GM23338 (cell line): ENCODE data around the gene RHBDL3. TPM values are rescaled to one million over a fixed set of nuclear protein-coding genes. Genes with fewer than 3 reads are reported as not detected.

Source experiments
- ATAC-seq: fragments of 200-7000 bp; cut with Tn5 transposase; 3 replicates; pipeline ENCODE4 v1.9.1; 2020
- DNase-seq: peaks from one replicate; pipeline ENCODE4 v3.0.0-alpha.2; 2015; ENCODE audit warnings: low spot score
- H2AFZ ChIP-seq: fragments of 200-600 bp; sonication (generic); 2 replicates; pipeline ENCODE4 v1.8.0; 2016; ENCODE audit warnings: antibody characterized with exemption, mild to moderate bottlenecking, moderate library complexity
- H3F3A ChIP-seq: fragments of 200-600 bp; sonication (generic); replicated peaks from 2 replicates; pipeline ENCODE4 v1.8.0; 2017; ENCODE audit warnings: antibody characterized with exemption, mixed run types, low read depth
- H3K27ac ChIP-seq: fragments of 200-600 bp; sonication (generic); 2 replicates; pipeline ENCODE4 v1.6.1; 2016; ENCODE audit warnings: low read depth
- H3K27me3 ChIP-seq: fragments of 200-600 bp; sonication (generic); 2 replicates; pipeline ENCODE4 v1.8.0; 2016; ENCODE audit warnings: mild to moderate bottlenecking, mixed run types, moderate library complexity; ENCODE audit not compliant: insufficient read depth
- H3K36me3 ChIP-seq: fragments of 200-600 bp; sonication (generic); 2 replicates; pipeline ENCODE4 v1.8.0; 2016; ENCODE audit warnings: mild to moderate bottlenecking; ENCODE audit not compliant: insufficient read depth
- H3K4me1 ChIP-seq: fragments of 200-600 bp; sonication (generic); 2 replicates; pipeline ENCODE4 v1.8.0; 2016; ENCODE audit warnings: mild to moderate bottlenecking, moderate library complexity; ENCODE audit not compliant: insufficient read depth
- H3K4me2 ChIP-seq: fragments of 200-600 bp; sonication (generic); 2 replicates; pipeline ENCODE4 v1.7.1; 2017; ENCODE audit warnings: mixed run types
- H3K4me3 ChIP-seq: fragments of 200-600 bp; sonication (generic); 2 replicates; pipeline ENCODE4 v1.6.1; 2016; ENCODE audit warnings: mixed run types
- H3K79me2 ChIP-seq: fragments of 200-600 bp; sonication (generic); replicated peaks from 2 replicates; pipeline ENCODE4 v1.8.0; 2017; ENCODE audit warnings: mild to moderate bottlenecking; ENCODE audit not compliant: insufficient read depth
- H3K9me2 ChIP-seq: fragments of 200-600 bp; sonication (generic); 2 replicates; pipeline ENCODE4 v1.8.0; 2017; ENCODE audit not compliant: insufficient read depth
- H4K20me1 ChIP-seq: fragments of 200-600 bp; sonication (generic); replicated peaks from 2 replicates; pipeline ENCODE4 v1.8.0; 2017; ENCODE audit warnings: mild to moderate bottlenecking; ENCODE audit not compliant: insufficient read depth
- H3K27ac Mint-ChIP-seq: 2 replicates; pipeline ENCODE4 v1.8.0; 2020; ENCODE audit warnings: inconsistent platforms, mild to moderate bottlenecking, moderate library complexity, mixed read lengths
- H3K27me3 Mint-ChIP-seq: 3 replicates; pipeline ENCODE4 v1.8.0; 2022; ENCODE audit warnings: low read depth, mild to moderate bottlenecking, moderate library complexity, mixed read lengths, inconsistent platforms; ENCODE audit not compliant: insufficient read depth, poor library complexity
- H3K36me3 Mint-ChIP-seq: 3 replicates; pipeline ENCODE4 v1.8.0; 2021; ENCODE audit warnings: low read depth, mild to moderate bottlenecking, inconsistent platforms, moderate library complexity, mixed read lengths
- H3K4me1 Mint-ChIP-seq: 3 replicates; pipeline ENCODE4 v1.8.0; 2020; ENCODE audit warnings: mild to moderate bottlenecking, inconsistent platforms, mixed read lengths
- H3K4me3 Mint-ChIP-seq: 3 replicates; pipeline ENCODE4 v1.8.0; 2021; ENCODE audit warnings: moderate library complexity, mild to moderate bottlenecking, inconsistent platforms, mixed read lengths
- H3K9me3 Mint-ChIP-seq: 3 replicates; pipeline ENCODE4 v1.8.0; 2020; ENCODE audit warnings: moderate library complexity, mild to moderate bottlenecking, inconsistent platforms, mixed read lengths
- CREB1 ChIP-seq: fragments of 250-450 bp; sonication (Bioruptor Pico); IDR thresholded peaks from 2 replicates; pipeline ENCODE4 v1.5.0; 2020; ENCODE audit warnings: low read depth, mild to moderate bottlenecking, moderate library complexity
- CTCF ChIP-seq, 2 experiments: fragments of 200-600 bp in 1 of 2; sonication (generic) in 1 of 2; conservative IDR thresholded peaks; 2 replicates each; pipeline versions ENCODE4 v1.5.1 to v1.6.1; 2016 to 2017; ENCODE audit warnings: antibody characterized with exemption in 2 of 2, low read depth in 2 of 2, mild to moderate bottlenecking in 2 of 2, moderate library complexity in 1 of 2
- EZH2 ChIP-seq: fragments of 200-600 bp; sonication (generic); IDR thresholded peaks from one replicate; pipeline ENCODE4 v1.8.0; 2017; ENCODE audit warnings: antibody characterized with exemption, mild to moderate bottlenecking, low read depth; ENCODE audit not compliant: unreplicated experiment
- EZH2phosphoT487 ChIP-seq: fragments of 200-600 bp; sonication (generic); IDR thresholded peaks from one replicate; pipeline ENCODE4 v1.8.1; 2018; ENCODE audit warnings: antibody characterized with exemption; ENCODE audit not compliant: unreplicated experiment
- JUNB ChIP-seq: IDR thresholded peaks from one replicate; pipeline ENCODE4 v1.6.1; 2016; ENCODE audit warnings: antibody characterized with exemption; ENCODE audit not compliant: unreplicated experiment
- NANOG ChIP-seq: IDR thresholded peaks from 2 replicates; pipeline ENCODE4 v1.6.1; 2016; ENCODE audit warnings: antibody characterized with exemption, borderline replicate concordance
- POLR2AphosphoS5 ChIP-seq: IDR thresholded peaks from 2 replicates; pipeline ENCODE4 v1.6.1; 2016; ENCODE audit warnings: antibody characterized with exemption, low read depth
- STAT1 ChIP-seq: IDR thresholded peaks from one replicate; pipeline ENCODE4 v1.6.1; 2016; ENCODE audit warnings: antibody characterized with exemption; ENCODE audit not compliant: unreplicated experiment
- ZNF114 ChIP-seq: fragments of 250-450 bp; sonication (Bioruptor Pico); IDR thresholded peaks from 2 replicates; pipeline ENCODE4 v1.5.0; 2020; ENCODE audit warnings: mild to moderate bottlenecking, moderate library complexity
- ZNF331 ChIP-seq: fragments of 250-450 bp; sonication (Bioruptor Pico); IDR thresholded peaks from 2 replicates; pipeline ENCODE4 v1.5.0; 2020; ENCODE audit warnings: low read depth, mild to moderate bottlenecking, moderate library complexity
- polyA plus RNA-seq: library from polyadenylated mRNA; unstranded; fragments of >200 nt; fragmentation: Nextera tagmentation; extraction: Ambion mirVana; gene quantifications from 2 replicates; pipeline ENCODE4 v1.2.1, GENCODE V29; 2016
- total RNA-seq: library from RNA; depleted of rRNA; stranded (reverse); fragments of >200 nt; shearing (Covaris generic); gene quantifications from 2 replicates; pipeline ENCODE4 v1.2.3, GENCODE V29; 2014
- TF ChIP-seq, protein P1 (sequence below): IDR thresholded peaks from 2 replicates; pipeline ENCODE4 v1.6.1; 2016; ENCODE audit warnings: antibody characterized with exemption
- TF ChIP-seq, protein P2 (sequence below): fragments of 250-450 bp; sonication (Bioruptor Pico); IDR thresholded peaks from 2 replicates; pipeline ENCODE4 v1.5.0; 2020; ENCODE audit warnings: mild to moderate bottlenecking, moderate library complexity
- TF ChIP-seq, protein P3 (sequence below): IDR thresholded peaks from one replicate; pipeline ENCODE4 v1.6.1; 2018; ENCODE audit warnings: antibody characterized with exemption; ENCODE audit not compliant: unreplicated experiment

Gene RHBDL3
- total and polyA plus RNA-seq, 2 experiments from 2014 or later: 2.3 to 8.1 TPM

DNA sequence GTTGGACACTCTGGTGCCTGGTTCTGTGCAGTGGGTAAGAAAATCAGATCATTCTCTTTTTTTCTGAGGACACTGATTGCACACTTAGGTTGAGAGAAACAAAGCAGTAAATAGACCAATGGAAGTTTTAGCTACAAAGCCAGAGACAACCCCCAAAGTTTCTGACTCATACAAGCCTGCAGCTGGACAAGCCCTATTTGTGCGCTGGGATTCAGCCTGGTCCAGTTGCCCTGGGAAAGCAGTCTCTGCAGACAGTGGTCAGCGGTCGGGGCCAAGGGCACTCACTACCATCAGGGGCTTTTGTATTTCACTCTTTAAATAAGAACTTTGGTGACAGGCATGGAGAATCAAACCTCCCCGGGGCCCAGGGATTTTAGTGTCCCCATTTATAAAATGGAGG, 6.0 kb upstream of the RHBDL3 start:
- Mint-ChIP-seq H3K4me1 (peaks cover 39% of the 10 kb centered on the region), H3K9me3 (no peaks in the 10 kb centered on the region; the same call in 2 of the 3 replicates), H3K4me3 (no peak overlapping the region; the same call in 2 of the 3 replicates), H3K36me3 (no peaks in the 10 kb centered on the region), H3K27me3 (peaks cover 21% of the 10 kb centered on the region), H3K27ac (no peak overlapping the region)
- Histone ChIP-seq H3K27me3 (peaks cover 17% of the 10 kb centered on the region), H3K36me3 (no peaks in the 10 kb centered on the region; the same call in 1 of the 2 replicates), H3K4me3 (no peak overlapping the region), H3K27ac (no peak overlapping the region), H2AFZ (no peak overlapping the region), H3K4me2 (no peak overlapping the region), H3K79me2 (no peaks in the 10 kb centered on the region), H3K4me1 (peaks cover 22% of the 10 kb centered on the region), H3F3A (peaks cover 24% of the 10 kb centered on the region), H4K20me1 (no peaks in the 10 kb centered on the region), H3K9me2 (no peaks in the 10 kb centered on the region)
- TF ChIP-seq EZH2phosphoT487 (no peak), STAT1 (no peak), CREB1 (CRISPR knock-in tag) (no peak), POLR2AphosphoS5 (no peak), JUNB (no peak), ZNF331 (CRISPR knock-in tag) (no peak), ZNF114 (CRISPR knock-in tag) (no peak), NANOG (no peak), EZH2 (no peak), CTCF (conservative IDR thresholded peaks at IDR 0.05; ENCODE audit: low read depth in 2 of 2) (no peak)
- TF ChIP-seq, protein P1, sequence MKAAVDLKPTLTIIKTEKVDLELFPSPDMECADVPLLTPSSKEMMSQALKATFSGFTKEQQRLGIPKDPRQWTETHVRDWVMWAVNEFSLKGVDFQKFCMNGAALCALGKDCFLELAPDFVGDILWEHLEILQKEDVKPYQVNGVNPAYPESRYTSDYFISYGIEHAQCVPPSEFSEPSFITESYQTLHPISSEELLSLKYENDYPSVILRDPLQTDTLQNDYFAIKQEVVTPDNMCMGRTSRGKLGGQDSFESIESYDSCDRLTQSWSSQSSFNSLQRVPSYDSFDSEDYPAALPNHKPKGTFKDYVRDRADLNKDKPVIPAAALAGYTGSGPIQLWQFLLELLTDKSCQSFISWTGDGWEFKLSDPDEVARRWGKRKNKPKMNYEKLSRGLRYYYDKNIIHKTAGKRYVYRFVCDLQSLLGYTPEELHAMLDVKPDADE: no peak
- TF ChIP-seq, protein P2, sequence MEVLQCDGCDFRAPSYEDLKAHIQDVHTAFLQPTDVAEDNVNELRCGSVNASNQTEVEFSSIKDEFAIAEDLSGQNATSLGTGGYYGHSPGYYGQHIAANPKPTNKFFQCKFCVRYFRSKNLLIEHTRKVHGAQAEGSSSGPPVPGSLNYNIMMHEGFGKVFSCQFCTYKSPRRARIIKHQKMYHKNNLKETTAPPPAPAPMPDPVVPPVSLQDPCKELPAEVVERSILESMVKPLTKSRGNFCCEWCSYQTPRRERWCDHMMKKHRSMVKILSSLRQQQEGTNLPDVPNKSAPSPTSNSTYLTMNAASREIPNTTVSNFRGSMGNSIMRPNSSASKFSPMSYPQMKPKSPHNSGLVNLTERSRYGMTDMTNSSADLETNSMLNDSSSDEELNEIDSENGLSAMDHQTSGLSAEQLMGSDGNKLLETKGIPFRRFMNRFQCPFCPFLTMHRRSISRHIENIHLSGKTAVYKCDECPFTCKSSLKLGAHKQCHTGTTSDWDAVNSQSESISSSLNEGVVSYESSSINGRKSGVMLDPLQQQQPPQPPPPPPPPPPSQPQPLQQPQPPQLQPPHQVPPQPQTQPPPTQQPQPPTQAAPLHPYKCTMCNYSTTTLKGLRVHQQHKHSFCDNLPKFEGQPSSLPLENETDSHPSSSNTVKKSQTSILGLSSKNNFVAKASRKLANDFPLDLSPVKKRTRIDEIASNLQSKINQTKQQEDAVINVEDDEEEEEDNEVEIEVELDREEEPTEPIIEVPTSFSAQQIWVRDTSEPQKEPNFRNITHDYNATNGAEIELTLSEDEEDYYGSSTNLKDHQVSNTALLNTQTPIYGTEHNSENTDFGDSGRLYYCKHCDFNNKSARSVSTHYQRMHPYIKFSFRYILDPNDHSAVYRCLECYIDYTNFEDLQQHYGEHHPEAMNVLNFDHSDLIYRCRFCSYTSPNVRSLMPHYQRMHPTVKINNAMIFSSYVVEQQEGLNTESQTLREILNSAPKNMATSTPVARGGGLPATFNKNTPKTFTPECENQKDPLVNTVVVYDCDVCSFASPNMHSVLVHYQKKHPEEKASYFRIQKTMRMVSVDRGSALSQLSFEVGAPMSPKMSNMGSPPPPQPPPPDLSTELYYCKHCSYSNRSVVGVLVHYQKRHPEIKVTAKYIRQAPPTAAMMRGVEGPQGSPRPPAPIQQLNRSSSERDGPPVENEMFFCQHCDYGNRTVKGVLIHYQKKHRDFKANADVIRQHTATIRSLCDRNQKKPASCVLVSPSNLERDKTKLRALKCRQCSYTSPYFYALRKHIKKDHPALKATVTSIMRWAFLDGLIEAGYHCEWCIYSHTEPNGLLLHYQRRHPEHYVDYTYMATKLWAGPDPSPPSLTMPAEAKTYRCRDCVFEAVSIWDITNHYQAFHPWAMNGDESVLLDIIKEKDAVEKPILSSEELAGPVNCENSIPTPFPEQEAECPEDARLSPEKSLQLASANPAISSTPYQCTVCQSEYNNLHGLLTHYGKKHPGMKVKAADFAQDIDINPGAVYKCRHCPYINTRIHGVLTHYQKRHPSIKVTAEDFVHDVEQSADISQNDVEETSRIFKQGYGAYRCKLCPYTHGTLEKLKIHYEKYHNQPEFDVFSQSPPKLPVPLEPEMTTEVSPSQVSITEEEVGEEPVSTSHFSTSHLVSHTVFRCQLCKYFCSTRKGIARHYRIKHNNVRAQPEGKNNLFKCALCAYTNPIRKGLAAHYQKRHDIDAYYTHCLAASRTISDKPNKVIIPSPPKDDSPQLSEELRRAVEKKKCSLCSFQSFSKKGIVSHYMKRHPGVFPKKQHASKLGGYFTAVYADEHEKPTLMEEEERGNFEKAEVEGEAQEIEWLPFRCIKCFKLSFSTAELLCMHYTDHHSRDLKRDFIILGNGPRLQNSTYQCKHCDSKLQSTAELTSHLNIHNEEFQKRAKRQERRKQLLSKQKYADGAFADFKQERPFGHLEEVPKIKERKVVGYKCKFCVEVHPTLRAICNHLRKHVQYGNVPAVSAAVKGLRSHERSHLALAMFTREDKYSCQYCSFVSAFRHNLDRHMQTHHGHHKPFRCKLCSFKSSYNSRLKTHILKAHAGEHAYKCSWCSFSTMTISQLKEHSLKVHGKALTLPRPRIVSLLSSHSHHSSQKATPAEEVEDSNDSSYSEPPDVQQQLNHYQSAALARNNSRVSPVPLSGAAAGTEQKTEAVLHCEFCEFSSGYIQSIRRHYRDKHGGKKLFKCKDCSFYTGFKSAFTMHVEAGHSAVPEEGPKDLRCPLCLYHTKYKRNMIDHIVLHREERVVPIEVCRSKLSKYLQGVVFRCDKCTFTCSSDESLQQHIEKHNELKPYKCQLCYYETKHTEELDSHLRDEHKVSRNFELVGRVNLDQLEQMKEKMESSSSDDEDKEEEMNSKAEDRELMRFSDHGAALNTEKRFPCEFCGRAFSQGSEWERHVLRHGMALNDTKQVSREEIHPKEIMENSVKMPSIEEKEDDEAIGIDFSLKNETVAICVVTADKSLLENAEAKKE (CRISPR knock-in tag): no peak
- TF ChIP-seq, protein P3, sequence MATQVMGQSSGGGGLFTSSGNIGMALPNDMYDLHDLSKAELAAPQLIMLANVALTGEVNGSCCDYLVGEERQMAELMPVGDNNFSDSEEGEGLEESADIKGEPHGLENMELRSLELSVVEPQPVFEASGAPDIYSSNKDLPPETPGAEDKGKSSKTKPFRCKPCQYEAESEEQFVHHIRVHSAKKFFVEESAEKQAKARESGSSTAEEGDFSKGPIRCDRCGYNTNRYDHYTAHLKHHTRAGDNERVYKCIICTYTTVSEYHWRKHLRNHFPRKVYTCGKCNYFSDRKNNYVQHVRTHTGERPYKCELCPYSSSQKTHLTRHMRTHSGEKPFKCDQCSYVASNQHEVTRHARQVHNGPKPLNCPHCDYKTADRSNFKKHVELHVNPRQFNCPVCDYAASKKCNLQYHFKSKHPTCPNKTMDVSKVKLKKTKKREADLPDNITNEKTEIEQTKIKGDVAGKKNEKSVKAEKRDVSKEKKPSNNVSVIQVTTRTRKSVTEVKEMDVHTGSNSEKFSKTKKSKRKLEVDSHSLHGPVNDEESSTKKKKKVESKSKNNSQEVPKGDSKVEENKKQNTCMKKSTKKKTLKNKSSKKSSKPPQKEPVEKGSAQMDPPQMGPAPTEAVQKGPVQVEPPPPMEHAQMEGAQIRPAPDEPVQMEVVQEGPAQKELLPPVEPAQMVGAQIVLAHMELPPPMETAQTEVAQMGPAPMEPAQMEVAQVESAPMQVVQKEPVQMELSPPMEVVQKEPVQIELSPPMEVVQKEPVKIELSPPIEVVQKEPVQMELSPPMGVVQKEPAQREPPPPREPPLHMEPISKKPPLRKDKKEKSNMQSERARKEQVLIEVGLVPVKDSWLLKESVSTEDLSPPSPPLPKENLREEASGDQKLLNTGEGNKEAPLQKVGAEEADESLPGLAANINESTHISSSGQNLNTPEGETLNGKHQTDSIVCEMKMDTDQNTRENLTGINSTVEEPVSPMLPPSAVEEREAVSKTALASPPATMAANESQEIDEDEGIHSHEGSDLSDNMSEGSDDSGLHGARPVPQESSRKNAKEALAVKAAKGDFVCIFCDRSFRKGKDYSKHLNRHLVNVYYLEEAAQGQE: no peak
- ATAC-seq (no peak), DNase-seq (no peak)
